Adrenal gland (tissue), 5 donors: ENCODE measurements around the gene DSE.
"Not testable (repeated sequence)": the region's sequence is repeated elsewhere in the genome, so short reads cannot be mapped to it uniquely, and the experiment has no call there.

Source experiments
- POLR2A ChIP-seq, 2 donors: fragments of 450-650 bp; IDR thresholded peaks; one replicate each; pipeline ENCODE4 v1.6.1; 2017; ENCODE audit warnings: antibody characterized with exemption in 2 of 2, mild to moderate bottlenecking in 2 of 2, moderate library complexity in 1 of 2
- TF ChIP-seq, protein P1 (sequence below), 6 experiments: fragments of 450-650 bp in 4 of 6; fragments of 200-600 bp in 2 of 6; sonication (generic) in 1 of 6; IDR thresholded peaks; 1 replicate in 5 of 6; 2 replicates in 1 of 6; pipeline versions ENCODE4 v1.5.1 to v1.8.0; 2016 to 2021; ENCODE audit warnings: antibody characterized with exemption in 6 of 6, mild to moderate bottlenecking in 2 of 6, moderate library complexity in 1 of 6
- donor health status: DM: no; HTN: no; CAD: no.

DNA sequence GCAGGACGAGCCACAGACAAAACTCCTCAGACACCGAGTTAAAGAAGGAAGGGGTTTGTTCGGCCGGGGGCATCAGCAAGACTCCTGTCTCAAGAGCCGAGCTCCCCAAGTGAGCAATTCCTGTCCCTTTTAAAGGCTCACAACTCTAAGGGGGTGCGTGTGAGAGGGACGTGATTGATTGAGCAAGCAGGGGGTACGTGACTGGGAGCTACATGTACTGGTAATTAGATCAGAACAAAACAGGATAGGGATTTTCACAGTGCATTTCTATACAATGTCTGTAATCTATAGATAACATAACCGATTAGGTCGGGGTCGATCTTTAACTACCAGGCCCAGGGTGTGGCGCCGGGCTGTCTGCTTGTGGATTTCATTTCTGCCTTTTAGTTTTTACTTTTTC lies 48.8 kb upstream of the DSE start:
- TF ChIP-seq, protein P1, sequence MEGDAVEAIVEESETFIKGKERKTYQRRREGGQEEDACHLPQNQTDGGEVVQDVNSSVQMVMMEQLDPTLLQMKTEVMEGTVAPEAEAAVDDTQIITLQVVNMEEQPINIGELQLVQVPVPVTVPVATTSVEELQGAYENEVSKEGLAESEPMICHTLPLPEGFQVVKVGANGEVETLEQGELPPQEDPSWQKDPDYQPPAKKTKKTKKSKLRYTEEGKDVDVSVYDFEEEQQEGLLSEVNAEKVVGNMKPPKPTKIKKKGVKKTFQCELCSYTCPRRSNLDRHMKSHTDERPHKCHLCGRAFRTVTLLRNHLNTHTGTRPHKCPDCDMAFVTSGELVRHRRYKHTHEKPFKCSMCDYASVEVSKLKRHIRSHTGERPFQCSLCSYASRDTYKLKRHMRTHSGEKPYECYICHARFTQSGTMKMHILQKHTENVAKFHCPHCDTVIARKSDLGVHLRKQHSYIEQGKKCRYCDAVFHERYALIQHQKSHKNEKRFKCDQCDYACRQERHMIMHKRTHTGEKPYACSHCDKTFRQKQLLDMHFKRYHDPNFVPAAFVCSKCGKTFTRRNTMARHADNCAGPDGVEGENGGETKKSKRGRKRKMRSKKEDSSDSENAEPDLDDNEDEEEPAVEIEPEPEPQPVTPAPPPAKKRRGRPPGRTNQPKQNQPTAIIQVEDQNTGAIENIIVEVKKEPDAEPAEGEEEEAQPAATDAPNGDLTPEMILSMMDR (IDR thresholded peaks at IDR 0.05): not testable (repeated sequence)
- TF ChIP-seq POLR2A (IDR thresholded peaks at IDR 0.05): not testable (repeated sequence)
